Calu3 (cell line): ENCODE data around the gene MAZ. TPM values are rescaled to one million over a fixed set of nuclear protein-coding genes. Genes with fewer than 3 reads are reported as not detected.
A peak's percentile ranks its signal among the peaks of the same experiment; 100 is the strongest.

ENCODE experiments used
- BruUV-seq: library from RNA; stranded (reverse); fragments of 400-500 nt; replicated peaks from 2 replicates; lab custom pipeline; 2021; lab: Mats Ljungman, UMichigan
- CTCF ChIA-PET: fragments of 300-600 bp; sonication (Branson Sonifier 250); formaldehyde crosslinking; loops from one replicate; lab custom pipeline; 2022; ENCODE audit warnings: antibody characterized with exemption; lab: Charles Lee
- DNase-seq: peaks from one replicate; pipeline ENCODE4 v3.0.0; 2022
- H3K27ac Mint-ChIP-seq: one replicate; pipeline ENCODE4 v1.8.0; 2022; ENCODE audit warnings: mixed read lengths; ENCODE audit not compliant: unreplicated experiment
- H3K27me3 Mint-ChIP-seq: one replicate; pipeline ENCODE4 v1.8.0; 2022; ENCODE audit warnings: mixed read lengths; ENCODE audit not compliant: unreplicated experiment
- H3K36me3 Mint-ChIP-seq: one replicate; pipeline ENCODE4 v1.8.0; 2022; ENCODE audit warnings: mild to moderate bottlenecking, moderate library complexity, mixed read lengths; ENCODE audit not compliant: insufficient read depth, unreplicated experiment
- H3K4me1 Mint-ChIP-seq: one replicate; pipeline ENCODE4 v1.8.0; 2022; ENCODE audit warnings: mild to moderate bottlenecking, low read depth, mixed read lengths; ENCODE audit not compliant: unreplicated experiment
- H3K4me3 Mint-ChIP-seq: one replicate; pipeline ENCODE4 v1.8.0; 2022; ENCODE audit warnings: mild to moderate bottlenecking, low read depth, moderate library complexity, mixed read lengths; ENCODE audit not compliant: unreplicated experiment
- H3K9me3 Mint-ChIP-seq: one replicate; pipeline ENCODE4 v1.8.0; 2022; ENCODE audit warnings: low read depth, mixed read lengths; ENCODE audit not compliant: unreplicated experiment
- CTCF ChIP-seq: fragments of 200-600 bp; IDR thresholded peaks from one replicate; pipeline ENCODE4 v1.8.0; 2022; ENCODE audit warnings: antibody characterized with exemption; ENCODE audit not compliant: unreplicated experiment
- intact Hi-C: fragments of 100-400 bp; cut with micrococcal nuclease; formaldehyde crosslinking; loops from one replicate; pipeline ENCODE4 v1.10.0; 2022; ENCODE audit not compliant: unreplicated experiment
- total RNA-seq: library from RNA; stranded (reverse); gene quantifications from 2 replicates; pipeline ENCODE4 v1.2.3, GENCODE V29; 2022

MAZ gene
- total RNA-seq, 1 experiment from 2014 or later, result 257 TPM

GRCh38 chr16:29765167-29766032 lies 40.9 kb upstream of the MAZ start:
- peak overlapping the region; percentile 73 for H3K27ac Mint-ChIP-seq
- H3K9me3 Mint-ChIP-seq, result no peaks in the 10 kb centered on the region
- intact Hi-C loops, result no loop called here
- TF ChIP-seq CTCF, result no peak
- no peaks in the 10 kb centered on the region for H3K27me3 Mint-ChIP-seq
- peaks cover 16% of the 10 kb centered on the region for H3K36me3 Mint-ChIP-seq
- peak; percentile 85 for DNase-seq
- CTCF ChIA-PET, result interaction anchor here (0.6 to 0.9 kb wide), 2 partner anchors 9 to 135 kb away, joined by 3 read pairs; partner anchors contain the start of gene ASPHD1
- no TSS peak for BruUV-seq
- peaks cover 28% of the 10 kb centered on the region for H3K4me1 Mint-ChIP-seq
- H3K4me3 Mint-ChIP-seq, result peak overlapping the region; percentile 38

- Mint-ChIP-seq H3K27me3 (no peaks in the 10 kb centered on the region), H3K27ac (no peak overlapping the region), H3K4me1 (peaks cover 28% of the 10 kb centered on the region), H3K4me3 (no peak overlapping the region), H3K36me3 (peaks cover 16% of the 10 kb centered on the region), H3K9me3 (no peaks in the 10 kb centered on the region)
- CTCF ChIA-PET, result no interaction called here
- BruUV-seq, result no TSS peak
- no peak for TF ChIP-seq CTCF
- DNase-seq, result no peak
- intact Hi-C loops, result no loop called here
These were observed 39.8 kb upstream of the MAZ start for GRCh38 chr16:29766571-29766970.

- no peak for TF ChIP-seq CTCF
- peaks cover 16% of the 10 kb centered on the region for H3K36me3 Mint-ChIP-seq
- no peaks in the 10 kb centered on the region for H3K27me3 Mint-ChIP-seq
- peaks cover 28% of the 10 kb centered on the region for H3K4me1 Mint-ChIP-seq
- no peak overlapping the region for H3K4me3 Mint-ChIP-seq
- intact Hi-C loops, result no loop called here
- DNase-seq, result no peak
- no peaks in the 10 kb centered on the region for H3K9me3 Mint-ChIP-seq
- CTCF ChIA-PET, result no interaction called here
- no peak overlapping the region for H3K27ac Mint-ChIP-seq
- BruUV-seq, result no TSS peak
These were observed 39.3 kb upstream of the MAZ start for GRCh38 chr16:29767062-29767461.

- no peaks in the 10 kb centered on the region for H3K27me3 Mint-ChIP-seq
- TF ChIP-seq CTCF, result no peak
- intact Hi-C loops, result no loop called here
- no TSS peak for BruUV-seq
- peaks cover 11% of the 10 kb centered on the region for H3K36me3 Mint-ChIP-seq
- DNase-seq, result no peak
- H3K4me1 Mint-ChIP-seq, result peaks cover 28% of the 10 kb centered on the region
- H3K4me3 Mint-ChIP-seq, result no peak overlapping the region
- no peaks in the 10 kb centered on the region for H3K9me3 Mint-ChIP-seq
- CTCF ChIA-PET, result no interaction called here
- H3K27ac Mint-ChIP-seq, result no peak overlapping the region
These were observed 36.8 kb upstream of the MAZ start for GRCh38 chr16:29769507-29769906.
